Measurements from ENCODE around the gene TUT1.
"Not testable (repeated sequence)": the region's sequence is repeated elsewhere in the genome, so short reads cannot be mapped to it uniquely, and the experiment has no call there.

Gene TUT1

GRCh38 chr11:62591448-62592145 lies at the start of gene TUT1:
Gene TUT1 (minus strand): TSS chr11:62591523. CDS start chr11:62591485, 38 bp downstream.
- DNase-seq (ENCODE audit: low read depth in 4 of 4, low spot score in 1 of 4): peak; percentile 84 to 90 (median 90)

DNA sequence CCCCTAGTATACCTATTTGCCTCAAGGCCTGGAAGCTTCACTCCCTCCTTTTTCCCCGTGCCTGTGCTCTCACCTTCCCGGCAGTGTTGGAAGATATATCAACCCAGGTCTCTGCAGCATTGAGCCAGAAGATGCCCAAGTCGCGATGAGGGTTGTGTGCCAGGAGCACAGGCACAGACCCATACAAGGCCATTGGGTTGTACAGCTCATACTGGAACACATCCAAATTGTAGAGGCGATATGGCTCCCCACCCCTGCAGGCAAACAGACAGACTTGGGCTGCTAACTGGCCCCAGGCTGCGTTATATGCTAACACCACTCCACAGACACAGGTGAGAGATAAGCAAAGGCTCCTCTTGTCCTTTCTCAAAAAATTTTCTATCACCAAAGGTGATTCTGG lies 41.2 kb upstream of the TUT1 start:
- DNase-seq (ENCODE audit: low read depth in 4 of 4, low spot score in 1 of 4): no peak

DNA sequence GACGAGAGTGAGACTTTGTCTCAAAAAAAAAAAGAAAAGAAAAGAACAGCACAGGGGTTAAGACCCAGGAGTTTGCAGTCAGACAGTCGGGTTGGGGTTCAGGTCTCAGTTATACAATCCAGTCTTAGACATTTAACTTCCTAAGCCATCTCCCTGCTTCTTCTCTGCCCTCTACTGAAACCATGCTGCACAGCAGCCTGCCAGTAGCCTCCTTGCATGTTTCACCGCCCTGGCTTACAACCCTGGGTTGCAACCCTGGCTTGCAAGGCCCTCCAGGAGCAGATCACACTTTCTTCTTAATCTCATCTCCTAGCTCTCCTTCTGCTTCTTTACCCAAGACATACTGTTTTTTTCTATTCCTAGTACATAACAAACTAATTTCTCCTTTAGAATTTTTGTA lies 36.4 kb upstream of the TUT1 start:
- DNase-seq (ENCODE audit: low read depth in 4 of 4, low spot score in 1 of 4): no peak

DNA sequence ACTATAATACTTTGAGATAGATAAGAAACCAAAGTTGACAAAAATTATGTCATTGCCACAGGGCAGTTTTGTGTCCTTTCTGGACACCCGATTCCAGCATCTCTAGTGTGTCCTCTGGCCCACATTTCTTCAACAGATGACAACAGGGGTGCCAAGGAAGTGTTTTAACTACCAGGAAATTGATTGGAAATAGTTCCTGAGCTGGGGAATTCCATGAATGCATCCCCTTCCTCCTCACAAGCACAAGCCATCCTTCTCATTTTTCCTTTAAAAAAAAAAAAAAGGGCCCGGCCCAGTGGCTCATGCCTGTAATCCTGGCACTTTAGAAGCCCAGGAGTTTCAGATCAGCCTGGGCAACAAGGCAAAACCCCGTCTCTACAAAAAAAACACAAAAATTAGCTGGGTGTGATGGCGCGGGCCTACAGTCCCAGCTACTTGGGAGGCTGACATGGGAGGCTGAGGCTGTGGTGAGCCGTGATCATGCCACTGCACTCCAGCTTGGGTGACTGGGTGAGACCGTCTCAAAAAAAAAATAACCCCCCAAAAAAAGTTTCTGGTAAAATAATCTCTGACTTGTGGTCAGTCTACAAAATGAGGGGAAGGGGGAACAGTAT lies 31.3 kb upstream of the TUT1 start:
- DNase-seq (ENCODE audit: low read depth in 4 of 4, low spot score in 1 of 4): no peak

DNA sequence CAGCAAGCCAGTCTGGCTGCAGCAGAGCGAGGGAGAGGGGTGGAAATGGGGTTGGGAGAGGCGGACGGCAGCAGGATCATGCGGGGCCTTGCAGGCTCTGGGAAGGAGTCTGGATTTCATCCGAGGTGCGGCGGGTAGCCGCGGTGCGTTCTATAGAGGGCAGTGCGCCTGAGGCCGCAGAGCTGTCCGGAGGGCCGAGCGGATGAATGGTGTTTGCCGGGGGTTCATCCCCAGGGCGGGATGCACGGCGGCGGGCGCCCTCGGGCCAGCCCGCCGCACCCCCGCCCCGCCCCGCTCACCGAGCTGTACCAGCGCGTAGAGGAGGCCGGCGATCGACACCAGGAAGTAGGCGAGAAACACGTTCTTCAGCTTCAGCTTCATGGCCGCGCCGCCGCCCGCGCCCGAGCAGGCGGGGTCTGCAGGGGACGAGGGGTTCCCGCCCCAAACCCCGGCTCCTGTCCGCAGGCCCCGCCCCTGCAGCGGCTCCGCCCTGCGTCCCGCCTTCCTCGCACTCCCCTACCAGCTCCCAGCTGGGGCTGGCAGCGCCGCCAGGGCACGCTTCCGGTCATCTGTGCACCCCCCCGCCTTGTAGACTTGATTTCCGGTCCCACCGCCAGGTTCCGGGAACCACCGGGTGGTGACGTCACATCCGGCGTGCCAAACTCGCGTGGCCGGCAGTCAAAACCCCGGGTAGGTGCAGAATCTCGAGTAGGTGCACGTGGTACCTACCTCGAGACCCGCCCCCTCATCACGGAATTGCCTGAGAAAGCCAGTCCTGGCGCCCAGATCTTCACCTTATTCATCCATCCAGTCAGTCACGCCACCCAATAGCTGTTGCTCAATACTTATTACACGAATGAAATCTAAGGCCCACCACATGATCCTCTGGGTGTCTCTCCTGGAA lies 30.5 kb upstream of the TUT1 start, which contains the start of gene B3GAT3:
Gene B3GAT3, minus strand, starts transcription at position 420 of the 904 bp plus-strand sequence. Its CDS starts 39 bp downstream, at position 381.
- peak; percentile 87 to 96 (median 94) for DNase-seq (ENCODE audit: low read depth in 4 of 4, low spot score in 1 of 4)

- DNase-seq (ENCODE audit: low read depth in 4 of 4, low spot score in 1 of 4): no peak
These were observed 29.8 kb upstream of the TUT1 start for GRCh38 chr11:62621027-62621566.

DNA sequence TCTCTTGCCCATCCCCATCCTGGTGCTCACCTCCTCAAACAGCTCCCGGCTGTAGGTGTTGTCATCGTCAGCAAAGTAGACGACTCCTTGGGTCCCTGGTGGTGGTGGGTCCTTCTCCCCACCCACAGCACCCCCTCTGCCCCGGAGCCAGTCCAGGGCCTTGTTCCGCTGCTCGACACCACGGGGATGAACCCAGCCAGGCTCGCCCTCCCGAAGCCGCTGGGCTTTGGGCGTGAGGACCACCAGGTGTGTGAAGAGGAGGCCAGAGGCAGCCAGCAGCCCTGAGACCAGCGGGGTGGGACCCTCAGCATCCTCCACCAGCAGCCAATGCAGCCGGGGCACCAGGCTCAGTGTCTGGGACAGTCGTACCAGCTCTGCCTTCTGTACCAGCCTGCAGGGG lies 25.6 kb upstream of the TUT1 start:
- not testable (repeated sequence) for DNase-seq (ENCODE audit: low read depth in 4 of 4, low spot score in 1 of 4)

GRCh38 chr11:62615521-62615920 lies 24.2 kb upstream of the TUT1 start:
- no peak for DNase-seq (ENCODE audit: low read depth in 4 of 4, low spot score in 1 of 4)

DNA sequence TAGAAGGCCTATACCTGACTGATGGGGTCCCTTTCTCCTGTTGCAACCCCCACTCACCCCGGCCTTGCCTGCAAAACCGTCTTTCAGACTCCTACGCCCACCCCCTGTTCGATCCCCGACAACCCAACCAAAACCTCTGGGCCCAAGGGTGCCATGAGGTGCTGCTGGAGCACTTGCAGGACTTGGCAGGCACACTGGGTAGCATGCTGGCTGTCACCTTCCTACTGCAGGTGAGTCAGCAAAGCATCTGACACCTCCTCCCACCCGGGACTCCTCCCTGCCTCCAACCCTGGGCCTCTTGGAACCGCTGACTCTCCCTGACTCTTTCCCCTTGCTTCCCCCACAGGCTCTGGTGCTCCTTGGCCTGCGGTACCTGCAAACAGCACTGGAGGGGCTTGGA lies 23.0 kb upstream of the TUT1 start:
- peak in 2 of 4 experiments; percentile 45 to 57 for DNase-seq (ENCODE audit: low read depth in 4 of 4, low spot score in 1 of 4)

- no peak for DNase-seq (ENCODE audit: low read depth in 4 of 4, low spot score in 1 of 4)
These were observed 22.0 kb upstream of the TUT1 start for GRCh38 chr11:62613291-62613778.

GRCh38 chr11:62612366-62613290 lies 21.3 kb upstream of the TUT1 start, which contains the start of the genes EML3 and ROM1:
Gene EML3 (minus strand): TSS chr11:62612775. CDS start chr11:62612457, 318 bp downstream.
Gene ROM1 (plus strand): TSS chr11:62613257. CDS start chr11:62613282, 25 bp downstream.
- DNase-seq (ENCODE audit: low read depth in 4 of 4, low spot score in 1 of 4): peak; percentile 61 to 86 (median 73)

DNA sequence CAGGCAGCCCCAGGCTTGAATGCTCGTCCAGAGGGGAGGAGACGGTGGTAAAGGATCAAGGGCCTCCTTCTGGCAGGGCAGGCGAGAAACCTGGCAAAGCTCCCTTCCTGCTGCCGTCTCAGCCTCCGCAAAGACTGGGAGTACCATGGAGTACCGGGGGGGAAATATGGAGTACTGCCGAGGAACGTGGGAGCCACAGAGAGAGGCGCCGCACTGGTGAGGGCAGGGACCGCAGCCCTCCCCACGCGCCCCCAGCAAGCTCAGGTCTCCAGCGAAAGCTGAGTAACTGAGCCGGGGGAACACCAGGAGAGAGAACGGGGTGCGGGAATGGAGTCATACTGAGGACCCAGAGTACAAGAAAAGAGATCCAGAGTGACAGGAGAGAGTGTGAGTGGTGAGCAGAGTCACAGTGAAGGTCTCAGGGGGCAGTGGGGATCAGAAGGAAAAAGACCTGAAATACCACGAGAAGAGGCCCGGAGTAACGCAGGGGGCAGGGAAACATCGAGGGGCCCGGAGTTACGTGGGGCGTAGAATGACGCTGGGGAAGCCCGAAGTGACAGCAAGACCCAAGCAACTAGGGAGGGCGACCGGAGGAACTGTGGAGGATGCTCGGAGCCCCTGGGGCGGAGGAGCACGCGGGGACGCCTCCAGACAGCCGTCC lies 20.5 kb upstream of the TUT1 start:
- peak in 1 of 4 experiments; percentile 43 for DNase-seq (ENCODE audit: low read depth in 4 of 4, low spot score in 1 of 4)

GRCh38 chr11:62610814-62611704 lies 19.7 kb upstream of the TUT1 start:
- no peak for DNase-seq (ENCODE audit: low read depth in 4 of 4, low spot score in 1 of 4)

DNA sequence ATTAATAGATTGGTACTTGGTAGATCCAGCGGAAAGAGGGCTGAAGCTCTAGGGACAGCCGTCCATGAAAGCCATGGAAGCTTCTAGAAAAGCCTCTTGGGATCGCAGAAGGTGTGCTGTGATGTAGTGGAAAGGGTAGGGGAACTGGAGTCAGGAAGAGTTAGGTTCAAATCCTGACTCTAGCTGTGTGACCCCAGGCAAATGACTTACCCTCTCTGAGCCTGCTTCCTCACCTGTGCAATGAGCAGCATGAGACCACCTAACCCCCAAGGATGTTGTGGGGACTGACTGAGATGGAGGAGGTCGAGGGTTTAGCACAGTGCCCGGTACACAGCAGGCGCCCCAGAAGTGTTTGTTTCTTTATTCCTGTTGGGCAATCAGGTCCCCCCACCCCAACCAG lies 19.1 kb upstream of the TUT1 start:
- no peak for DNase-seq (ENCODE audit: low read depth in 4 of 4, low spot score in 1 of 4)

GRCh38 chr11:62608776-62609175 lies 17.5 kb upstream of the TUT1 start:
- DNase-seq (ENCODE audit: low read depth in 4 of 4, low spot score in 1 of 4): no peak

DNA sequence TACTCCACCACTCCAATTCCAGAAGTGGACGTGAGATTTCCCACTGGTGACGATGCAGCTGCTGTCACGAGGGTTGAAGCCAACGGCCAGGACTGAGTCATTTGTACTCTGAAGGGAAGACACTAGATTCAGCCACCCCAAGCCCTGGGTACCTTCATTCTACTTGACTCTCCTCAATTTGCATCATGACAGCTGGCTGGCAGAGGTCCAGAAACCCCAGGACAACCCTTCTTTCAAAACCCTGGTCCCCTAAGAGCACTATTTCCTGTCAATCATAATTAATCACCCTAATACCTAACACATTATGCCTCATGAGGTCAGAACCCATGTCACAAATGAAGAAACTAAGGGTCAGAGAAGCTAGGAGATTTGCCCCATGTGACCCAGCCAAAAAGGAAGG lies 16.4 kb upstream of the TUT1 start:
- no peak for DNase-seq (ENCODE audit: low read depth in 4 of 4, low spot score in 1 of 4)

DNA sequence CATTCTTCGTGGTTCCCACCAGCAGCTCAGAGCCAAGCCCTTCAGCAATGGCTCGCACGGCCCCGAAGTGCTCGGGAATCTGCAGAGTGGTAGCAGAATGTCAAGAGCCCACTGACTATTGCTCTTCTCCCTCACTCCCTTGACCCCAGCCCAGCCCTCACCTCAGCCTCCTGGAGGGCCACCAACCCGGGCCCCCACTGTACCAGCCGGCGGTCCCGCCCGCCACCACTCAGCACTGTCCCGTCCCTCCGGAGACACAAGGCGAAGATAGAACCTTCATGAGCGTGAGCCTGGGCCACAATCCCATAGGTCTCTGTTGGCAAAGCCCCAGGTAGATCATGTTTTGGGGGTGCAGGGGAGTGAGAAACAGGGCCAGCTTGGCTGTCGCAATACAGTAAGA lies 14.6 kb upstream of the TUT1 start:
- no peak for DNase-seq (ENCODE audit: low read depth in 4 of 4, low spot score in 1 of 4)

- DNase-seq (ENCODE audit: low read depth in 4 of 4, low spot score in 1 of 4): no peak
These were observed 14.1 kb upstream of the TUT1 start for GRCh38 chr11:62605467-62605866.
